ENCODE results near the gene NHLH1. TPM values are rescaled to one million over a fixed set of nuclear protein-coding genes. Genes with fewer than 3 reads are reported as not detected.

Gene NHLH1
- total and polyA plus RNA-seq, 3 donors from 2014 or later: 0.20 to 0.63 (median 0.37) TPM

- H3K27me3 ChIP-seq: no peaks in the 10 kb centered on the region
- 73 to 79% methylated on average over 12 of the region's 12 CpGs for WGBS, 2 donors
- DNase-seq: no peak
- intact Hi-C loops (cut with DNase I; ENCODE audit: low total_unique reads): no loop called here
- no peaks in the 10 kb centered on the region for H3K4me1 ChIP-seq
- no peaks in the 10 kb centered on the region for H3K36me3 ChIP-seq (ENCODE audit: low read depth, missing control alignments)
- H3K9me3 ChIP-seq: no peaks in the 10 kb centered on the region
- TF ChIP-seq CTCF (IDR thresholded peaks at IDR 0.05) (no peak), POLR2A (IDR thresholded peaks at IDR 0.05) (no peak)
- no peak overlapping the region for H3K27ac ChIP-seq
- no peak overlapping the region for H3K4me3 ChIP-seq
These were observed 2.7 kb upstream of the NHLH1 start for GRCh38 chr1:160363951-160364735.

GRCh38 chr1:160365325-160365724, 1.5 kb upstream of the NHLH1 start:
- Histone ChIP-seq H3K27ac (no peak overlapping the region), H3K9me3 (no peaks in the 10 kb centered on the region), H3K36me3 (ENCODE audit: low read depth, missing control alignments) (no peaks in the 10 kb centered on the region), H3K4me3 (no peak overlapping the region), H3K4me1 (no peaks in the 10 kb centered on the region), H3K27me3 (no peaks in the 10 kb centered on the region)
- TF ChIP-seq POLR2A (IDR thresholded peaks at IDR 0.05) (no peak), CTCF (IDR thresholded peaks at IDR 0.05) (no peak)
- WGBS, 2 donors: 100% methylated on average over 1 of the region's 1 CpG
- intact Hi-C loops (cut with DNase I; ENCODE audit: low total_unique reads): no loop called here
- no peak for DNase-seq

GRCh38 chr1:160367516-160367900, 637 bp downstream of the NHLH1 start:
- no peaks in the 10 kb centered on the region for H3K9me3 ChIP-seq
- intact Hi-C loops (cut with DNase I; ENCODE audit: low total_unique reads): no loop called here
- no peak overlapping the region for H3K4me3 ChIP-seq
- no peak overlapping the region for H3K27ac ChIP-seq
- no peaks in the 10 kb centered on the region for H3K27me3 ChIP-seq
- WGBS, 2 donors: 61 to 65% methylated on average over 4 of the region's 4 CpGs
- DNase-seq: no peak
- H3K4me1 ChIP-seq: no peaks in the 10 kb centered on the region
- TF ChIP-seq CTCF (IDR thresholded peaks at IDR 0.05) (no peak), POLR2A (IDR thresholded peaks at IDR 0.05) (no peak)
- no peaks in the 10 kb centered on the region for H3K36me3 ChIP-seq (ENCODE audit: low read depth, missing control alignments)

GRCh38 chr1:160367934-160368923, 1.4 kb downstream of the NHLH1 start:
- H3K36me3 ChIP-seq (ENCODE audit: low read depth, missing control alignments): no peaks in the 10 kb centered on the region
- no peak for TF ChIP-seq CTCF (IDR thresholded peaks at IDR 0.05)
- no peaks in the 10 kb centered on the region for H3K27me3 ChIP-seq
- H3K27ac ChIP-seq: no peak overlapping the region
- DNase-seq: no peak
- no peaks in the 10 kb centered on the region for H3K4me1 ChIP-seq
- 85% methylated on average over 4 of the region's 4 CpGs for WGBS, 2 donors
- no peak overlapping the region for H3K4me3 ChIP-seq
- H3K9me3 ChIP-seq: no peaks in the 10 kb centered on the region
- intact Hi-C loops (cut with DNase I; ENCODE audit: low total_unique reads): no loop called here

Measured in testis (tissue), 3 donors.